NCI-H460 (cell line): Measurements from ENCODE around the gene FRMPD2. TPM values are rescaled to one million over a fixed set of nuclear protein-coding genes. Genes with fewer than 3 reads are reported as not detected.
"Not testable (repeated sequence)": the region's sequence is repeated elsewhere in the genome, so short reads cannot be mapped to it uniquely, and the experiment has no call there.

Source experiments
- DNase-seq: peaks from one replicate; pipeline ENCODE4 v3.0.0-alpha.2; 2016; ENCODE audit warnings: low read depth; ENCODE audit errors: extremely low read depth
- total RNA-seq: library from RNA; depleted of rRNA; stranded (reverse); fragments of >200 nt; shearing (Covaris generic); gene quantifications from 2 replicates; pipeline ENCODE4 v1.2.3, GENCODE V29; 2014; rRNA removed

Gene FRMPD2
- total RNA-seq, 1 experiment from 2014 or later = not detected

DNA sequence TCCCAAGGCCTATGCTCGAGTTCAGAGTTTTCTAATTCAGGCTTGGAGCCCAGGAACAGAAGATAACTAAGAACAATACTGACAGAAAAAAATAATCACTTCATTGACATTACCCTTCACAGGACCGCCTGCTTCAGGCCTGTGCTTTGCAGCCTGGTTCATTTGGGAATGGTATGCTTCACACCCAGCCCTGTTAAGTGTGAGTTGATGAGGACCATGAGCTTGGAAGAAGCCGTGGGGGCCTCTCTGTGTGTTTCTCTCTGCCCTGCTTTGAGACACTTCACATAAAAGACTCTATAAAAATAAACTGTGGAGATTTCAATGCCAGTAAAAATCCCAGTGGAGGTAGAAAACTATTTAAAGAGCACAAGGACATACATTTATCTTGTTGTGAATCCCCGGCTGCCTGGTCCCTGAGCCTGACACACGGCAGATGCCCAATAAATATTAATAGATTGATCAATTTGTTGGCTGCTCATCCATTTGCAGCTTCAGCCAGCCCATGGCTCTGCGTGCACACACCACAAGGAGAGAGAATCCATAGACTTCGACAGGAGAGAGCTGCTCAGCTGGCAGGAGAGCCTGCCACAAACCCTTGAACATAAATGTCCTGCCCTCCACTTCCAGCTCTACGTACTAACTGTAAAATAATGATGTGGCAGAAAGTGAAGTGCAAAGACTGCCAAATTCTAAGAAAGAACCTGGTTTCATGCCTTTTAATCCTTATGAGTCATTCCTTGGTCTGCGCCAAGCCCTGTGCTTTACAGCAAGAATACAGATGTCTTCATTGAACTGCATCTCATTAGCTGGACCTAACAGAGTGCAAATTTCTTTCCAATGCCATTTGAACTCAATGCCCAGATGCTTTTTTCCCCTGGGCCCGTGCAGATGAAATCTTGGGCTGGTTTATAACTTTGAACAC is 130.5 kb downstream of the FRMPD2 start:
- DNase-seq = not testable (repeated sequence)

DNA sequence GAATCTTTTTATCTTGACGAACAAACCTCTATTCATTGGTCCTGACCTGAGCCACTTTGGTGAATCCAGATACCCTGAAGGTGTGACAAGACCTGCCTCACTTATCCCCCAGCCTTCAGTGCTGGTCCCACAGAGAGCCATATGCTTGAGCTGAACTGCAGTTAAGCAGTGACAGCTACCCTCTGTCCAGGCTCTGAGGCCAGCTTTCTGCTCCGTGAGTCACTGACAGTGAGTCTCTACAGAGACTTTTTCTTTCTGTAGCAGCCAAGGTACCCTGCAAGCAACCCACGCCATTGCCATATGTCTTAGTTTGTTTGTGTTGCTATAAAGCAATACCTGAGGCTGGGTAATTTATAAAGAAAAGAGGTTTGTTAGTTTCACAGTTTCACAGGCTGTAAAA is 133.5 kb downstream of the FRMPD2 start:
- DNase-seq = not testable (repeated sequence)

DNA sequence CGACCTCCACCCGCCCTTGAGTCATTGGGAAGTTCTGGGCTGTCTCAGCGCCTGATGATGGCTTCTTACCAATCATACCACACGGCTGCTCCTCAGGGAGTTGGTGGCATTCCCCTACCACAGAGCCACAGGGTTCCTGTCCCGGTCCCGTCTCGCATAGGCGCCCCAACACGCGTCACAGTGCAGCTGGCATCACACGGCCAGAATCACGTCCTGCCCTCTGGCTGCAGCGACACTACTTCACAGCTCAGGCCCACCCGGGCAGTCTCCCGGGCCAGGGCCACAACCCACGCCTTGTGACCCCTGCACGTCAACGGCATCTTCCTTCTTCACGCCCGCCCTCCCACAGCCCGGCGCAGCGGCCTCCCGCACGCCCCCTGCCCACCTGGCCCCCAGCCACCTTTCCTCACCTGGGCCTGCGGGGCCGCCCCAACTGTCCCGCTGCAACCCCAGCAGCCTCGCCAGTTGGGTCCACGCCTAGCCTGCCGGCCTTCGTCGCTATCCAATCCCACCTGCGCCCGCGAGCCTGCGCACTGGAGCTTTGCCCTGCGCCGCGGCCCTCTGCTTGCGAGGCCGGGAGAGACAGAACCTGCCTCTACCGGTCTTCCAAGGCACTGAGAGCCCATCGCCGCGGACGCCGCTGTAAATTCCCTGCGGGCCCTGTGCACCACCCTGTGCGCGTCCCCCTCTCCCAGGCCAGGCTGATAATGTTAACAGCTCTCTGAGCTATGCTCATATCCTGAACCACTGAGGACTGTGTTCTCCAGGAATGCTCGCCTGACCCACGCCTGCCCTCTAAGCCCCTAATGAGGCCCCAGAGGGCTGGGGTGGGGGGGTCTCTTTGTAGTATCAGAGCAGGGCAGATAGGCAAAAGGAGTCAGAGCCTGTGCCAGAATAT is 134.3 kb downstream of the FRMPD2 start:
- DNase-seq = not testable (repeated sequence)

DNA sequence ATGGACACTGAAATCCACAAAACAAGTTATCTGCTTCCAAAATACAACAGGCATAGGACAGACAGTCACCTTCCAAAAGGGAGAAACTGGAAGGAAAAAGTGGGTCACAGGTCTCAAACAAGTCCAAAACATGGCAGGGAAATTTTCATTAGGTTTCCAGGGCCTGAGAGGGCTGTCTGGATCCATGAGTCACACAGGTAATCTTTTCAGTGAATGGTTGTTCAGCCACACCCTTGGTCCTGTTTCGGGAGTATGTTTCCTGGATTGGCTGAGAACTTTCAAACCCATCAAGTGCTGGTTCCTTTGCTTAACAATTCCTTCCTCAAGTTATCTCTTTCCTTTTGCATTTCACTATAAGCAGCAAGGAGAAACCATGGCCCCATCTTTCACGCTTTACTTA is 145.5 kb downstream of the FRMPD2 start:
- not testable (repeated sequence) for DNase-seq

DNA sequence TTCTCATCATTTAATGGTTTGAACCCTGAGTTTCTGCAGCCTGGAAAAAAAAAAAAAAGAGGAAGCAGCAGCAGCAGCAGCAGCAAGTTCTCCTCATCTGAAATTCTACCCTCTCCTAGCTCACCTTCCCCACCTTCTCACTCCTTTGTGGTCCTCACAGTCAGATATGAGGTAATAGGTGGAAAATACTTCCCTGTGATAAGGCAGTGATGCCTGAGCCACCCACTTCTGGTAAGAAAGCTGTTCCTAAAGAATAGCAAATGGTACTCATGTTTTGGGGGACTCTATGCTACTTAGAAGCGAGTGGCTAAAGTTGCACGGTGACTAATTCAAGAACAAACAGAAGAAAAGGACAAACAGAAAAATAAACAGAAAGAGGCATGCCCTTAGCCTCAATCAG is 148.2 kb downstream of the FRMPD2 start:
- DNase-seq = not testable (repeated sequence)

DNA sequence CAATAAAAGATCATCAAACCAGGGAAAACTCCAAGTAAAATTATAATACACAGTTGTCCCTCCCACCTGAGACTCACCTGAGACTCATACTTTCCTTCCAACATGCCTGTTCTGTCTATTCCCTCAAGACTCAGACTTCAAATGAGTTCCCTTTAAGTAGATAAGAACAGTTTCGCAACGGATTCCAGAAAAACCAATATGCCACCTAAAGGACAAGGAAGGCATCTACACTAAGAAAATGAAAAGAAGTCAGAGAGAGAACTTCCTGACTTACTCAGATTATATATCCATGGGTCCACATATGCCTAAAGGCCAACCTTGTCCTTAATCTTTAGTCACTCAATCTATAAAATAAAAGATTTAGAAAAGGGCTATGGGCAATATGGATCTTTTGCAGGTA is 148.9 kb downstream of the FRMPD2 start:
- not testable (repeated sequence) for DNase-seq

DNA sequence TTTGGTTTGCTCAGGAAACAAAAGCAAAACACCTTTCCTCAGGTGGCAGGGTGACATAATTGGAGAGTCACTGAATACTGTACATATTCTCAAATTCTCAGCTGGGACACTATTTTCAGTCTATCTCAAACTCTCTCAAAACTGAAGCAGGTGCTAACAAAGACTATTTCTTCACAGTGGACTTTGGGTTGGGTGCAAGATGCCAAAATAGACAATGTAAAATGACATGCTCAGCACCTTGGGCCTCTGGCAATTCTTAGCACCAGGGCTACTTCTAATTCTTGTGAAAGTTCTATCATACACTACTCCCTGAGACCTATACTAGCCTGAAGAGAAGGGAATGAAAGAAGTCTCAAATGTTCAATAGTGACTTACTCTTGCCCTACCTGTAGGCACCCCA is 151.9 kb downstream of the FRMPD2 start:
- not testable (repeated sequence) for DNase-seq

DNA sequence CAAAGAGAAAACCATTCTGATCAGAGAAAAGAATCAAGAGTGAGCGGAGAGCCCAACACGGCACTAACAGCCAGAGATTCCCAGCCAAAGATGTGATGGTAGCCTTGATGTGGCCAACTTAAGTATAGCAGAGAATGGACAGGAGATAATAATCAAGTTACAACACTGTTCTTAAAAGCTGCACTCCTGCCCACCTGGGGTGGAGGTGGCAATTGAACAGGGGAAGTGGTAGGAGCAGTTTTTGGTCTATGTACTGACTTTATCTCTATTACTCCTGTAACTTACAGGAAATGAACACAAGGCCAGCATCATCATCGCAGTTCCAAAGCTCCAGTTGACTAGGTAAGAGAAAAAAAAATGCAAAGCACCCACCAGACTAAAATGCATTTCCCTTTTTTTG is 164.2 kb downstream of the FRMPD2 start:
- not testable (repeated sequence) for DNase-seq

Other genes with a start within 250 kb of the FRMPD2 start
- 54.3 and 57.7 TPM in 2 replicates for gene MAPK8, start 32.0 kb upstream of the FRMPD2 start, total RNA-seq